GM21390 (cell line): ENCODE results near the gene FBXW12.

ENCODE experiments used
- ATAC-seq: cut with Tn5 transposase; IDR thresholded peaks from one replicate; pipeline ENCODE4 v1.9.1; 2021; ENCODE audit not compliant: unreplicated experiment

FBXW12 gene

GRCh38 chr3:48419149-48419548, 47.1 kb downstream of the FBXW12 start:
- no peak for ATAC-seq

DNA sequence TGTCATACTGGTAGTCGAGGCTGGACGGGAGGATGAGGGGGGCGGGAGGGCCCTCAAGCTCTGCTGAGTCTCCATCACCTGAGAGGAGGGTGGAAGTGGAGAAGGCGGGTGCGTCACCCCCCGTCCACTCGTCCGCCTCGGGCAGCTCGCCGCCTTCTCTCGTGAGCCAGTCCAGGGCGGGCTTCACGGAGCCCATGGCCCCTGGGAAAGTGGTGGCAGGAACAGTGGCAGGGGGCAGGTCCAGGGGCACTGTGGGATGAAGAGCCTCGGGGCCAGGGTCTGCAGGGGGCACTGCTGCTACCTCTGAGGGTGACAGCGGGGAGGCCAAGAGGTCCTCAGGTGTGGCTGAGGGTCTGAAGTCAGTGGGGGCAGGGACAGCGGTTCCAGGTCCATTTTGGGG, 47.6 kb downstream of the FBXW12 start:
- ATAC-seq: no peak

DNA sequence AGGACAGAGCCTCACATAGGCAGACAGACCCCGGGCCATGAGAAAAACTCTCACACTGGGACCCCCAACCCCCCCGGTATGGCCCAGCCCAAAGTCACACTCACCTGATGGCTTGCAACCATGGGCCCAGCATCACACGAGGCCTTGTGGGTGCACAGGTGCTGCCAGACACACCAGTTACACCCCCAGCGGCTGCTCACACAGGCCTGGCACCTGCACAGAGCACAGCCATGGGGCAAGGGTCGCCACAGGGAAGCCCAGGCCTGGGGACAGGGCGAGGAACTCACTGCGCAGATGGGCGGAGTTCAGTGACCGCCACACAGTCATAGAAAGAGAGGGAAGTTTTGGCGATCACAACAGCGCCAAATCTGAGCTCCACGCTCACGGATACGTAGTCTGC, 48.5 kb downstream of the FBXW12 start:
- no peak for ATAC-seq

GRCh38 chr3:48422272-48422671, 50.3 kb downstream of the FBXW12 start:
- no peak for ATAC-seq

GRCh38 chr3:48422681-48423080, 50.7 kb downstream of the FBXW12 start:
- no peak for ATAC-seq

DNA sequence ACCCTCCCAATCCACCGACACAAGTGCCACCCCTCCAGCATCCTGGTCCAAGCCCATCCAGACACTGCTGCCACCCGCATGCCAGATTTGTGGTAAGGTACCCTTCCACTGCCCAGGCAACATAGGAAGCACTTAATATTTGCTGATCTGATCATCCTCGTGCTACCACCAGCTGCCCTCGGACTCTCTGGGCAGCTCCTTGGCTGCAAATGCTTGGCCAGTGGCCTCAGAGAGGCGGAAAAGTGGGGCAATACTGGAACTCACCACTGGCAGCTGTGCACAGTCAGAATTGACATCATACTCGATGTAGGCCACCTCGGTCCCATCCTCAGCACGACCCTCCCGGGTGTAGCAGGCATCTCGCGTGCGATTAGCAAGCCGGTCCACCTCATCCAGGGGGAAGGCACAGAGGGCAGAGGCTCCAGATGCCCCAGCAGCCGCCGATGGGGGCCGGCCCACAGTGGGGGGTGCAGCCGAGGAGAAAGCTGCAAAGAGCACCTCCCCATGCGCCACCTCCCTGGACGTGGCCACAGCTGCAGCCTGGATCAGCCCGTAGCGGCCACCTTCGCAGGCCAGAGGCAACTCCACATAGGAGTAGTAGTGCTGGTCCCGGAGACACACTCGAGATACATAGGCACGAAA, 51.3 kb downstream of the FBXW12 start:
- ATAC-seq: no peak

GRCh38 chr3:48423883-48424695, 52.1 kb downstream of the FBXW12 start:
- no peak for ATAC-seq

DNA sequence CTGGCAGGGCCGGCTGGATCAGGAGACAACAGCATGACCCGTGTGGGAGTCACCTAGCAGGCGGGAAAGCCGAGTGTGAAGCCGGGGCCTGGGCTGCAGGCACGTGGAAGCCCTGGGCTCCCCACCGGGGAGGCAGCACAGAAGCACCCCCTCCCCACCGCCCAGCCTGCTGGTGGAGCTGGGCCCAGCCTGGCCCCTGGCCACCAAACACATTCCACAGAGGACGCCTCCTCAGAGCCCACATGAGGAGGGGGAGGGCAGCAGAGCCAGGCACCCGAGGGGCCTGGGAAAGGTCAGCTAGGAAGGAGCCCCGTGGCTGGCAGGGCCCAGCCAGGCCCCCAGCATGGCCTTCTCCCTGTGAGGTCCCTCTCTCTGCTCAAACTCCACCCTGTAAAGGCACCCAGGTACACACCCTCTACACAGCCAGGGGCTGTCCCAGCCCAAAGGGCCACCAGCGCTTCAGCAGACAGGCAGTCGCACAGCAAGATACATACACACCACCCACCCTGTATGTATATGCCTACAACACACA, 53.3 kb downstream of the FBXW12 start:
- no peak for ATAC-seq

GRCh38 chr3:48426401-48426909, 54.4 kb downstream of the FBXW12 start:
- ATAC-seq: no peak

DNA sequence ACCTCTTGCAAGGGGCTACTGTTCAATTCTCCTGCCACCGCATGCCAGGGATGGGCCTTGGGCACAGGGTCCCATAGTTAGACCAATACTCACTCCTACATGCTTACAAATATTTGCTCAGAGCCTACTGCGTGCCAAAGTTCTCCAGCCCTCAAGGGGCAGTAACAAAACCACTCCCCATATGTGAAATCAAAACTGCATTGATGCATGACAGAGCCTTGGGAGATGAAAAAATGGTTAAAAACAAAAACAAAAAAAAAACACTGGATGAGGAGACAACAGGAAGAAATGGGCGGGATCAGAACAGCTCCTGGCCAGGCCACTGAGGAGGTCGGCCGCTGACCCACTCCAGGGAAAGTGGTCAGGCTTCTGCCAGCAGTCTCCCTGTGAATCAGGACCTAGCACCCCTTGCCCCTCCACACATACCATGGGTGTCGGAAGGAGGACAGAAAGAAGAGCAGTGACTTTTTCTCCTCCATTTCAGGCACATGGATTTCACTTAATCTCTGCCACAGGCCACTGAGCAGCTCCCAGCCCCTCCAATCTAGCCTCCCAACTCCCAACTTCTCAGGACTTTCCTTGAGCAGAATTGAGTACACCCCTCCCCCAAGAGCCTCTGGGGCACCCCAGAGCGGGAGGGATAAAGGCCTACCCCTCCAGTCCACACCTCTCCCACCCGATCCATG, 55.1 kb downstream of the FBXW12 start:
- no peak for ATAC-seq

- no peak for ATAC-seq
Observed at GRCh38 chr3:48427630-48427962, 55.6 kb downstream of the FBXW12 start.

GRCh38 chr3:48428088-48428571, 56.1 kb downstream of the FBXW12 start:
- ATAC-seq: no peak

GRCh38 chr3:48428572-48429316, 56.7 kb downstream of the FBXW12 start:
- ATAC-seq: peak; percentile 51

GRCh38 chr3:48429317-48429959, 57.4 kb downstream of the FBXW12 start:
- peak; percentile 40 for ATAC-seq

DNA sequence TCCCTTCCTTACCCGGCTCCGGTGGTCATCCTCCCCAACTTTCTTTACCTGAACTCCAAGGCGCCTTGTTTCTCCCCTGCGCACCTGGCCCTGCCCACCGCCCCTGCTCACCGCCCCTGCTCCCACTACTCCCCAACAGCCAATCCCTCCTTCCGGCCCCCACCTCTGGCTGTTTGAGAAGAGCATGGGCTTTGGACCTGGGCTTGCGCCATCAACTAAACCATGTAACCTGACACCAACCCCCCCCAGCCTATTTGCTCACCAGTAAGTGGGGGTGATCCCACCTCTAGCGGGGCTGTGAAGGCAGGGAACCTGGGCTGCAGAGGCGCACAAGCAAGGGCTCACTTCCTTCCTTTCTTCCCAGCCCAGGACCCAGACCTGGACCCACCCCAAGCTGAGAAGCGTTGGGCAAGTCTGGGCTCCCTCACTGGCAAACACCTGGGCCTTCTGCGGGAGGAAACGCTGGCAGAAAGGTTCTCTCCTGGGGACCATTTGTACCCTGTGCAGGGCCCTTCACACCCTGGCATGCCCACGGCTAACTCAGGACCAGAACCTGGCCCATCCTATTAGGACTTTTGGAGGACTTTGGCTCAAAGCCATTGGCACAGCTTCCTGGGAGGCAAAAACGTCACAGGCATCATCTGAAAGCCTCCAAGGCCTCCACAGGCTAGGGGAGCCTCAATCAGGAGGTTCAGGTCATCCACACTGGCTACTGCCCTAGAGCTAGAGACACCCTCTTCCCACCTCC, 58.1 kb downstream of the FBXW12 start, which contains the start of gene PLXNB1:
TSS of gene PLXNB1 (minus strand) at position 127 of the 748 bp plus-strand sequence. CDS start 5,475 bp downstream, outside the sequence.
- ATAC-seq: no peak

DNA sequence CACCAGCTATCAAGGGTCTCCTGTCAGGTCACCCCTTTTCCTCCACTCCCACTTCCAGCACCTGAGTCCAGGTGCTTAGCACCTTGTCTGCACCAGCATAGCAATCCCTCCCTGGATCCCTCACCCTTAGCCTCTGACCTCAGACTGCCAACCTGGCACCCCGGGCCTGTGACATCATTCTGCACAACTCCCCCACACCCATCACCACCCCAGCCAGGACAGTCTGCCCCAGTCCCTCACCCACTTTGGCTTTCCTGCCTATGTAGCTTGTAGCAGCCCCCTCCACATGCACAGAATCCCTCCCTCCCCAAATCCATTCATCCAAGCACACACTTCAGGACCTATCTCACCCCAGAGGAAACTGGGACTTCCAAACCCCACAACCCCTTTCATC, 58.7 kb downstream of the FBXW12 start:
- no peak for ATAC-seq

- ATAC-seq: no peak
Observed at GRCh38 chr3:48431224-48432029, 59.4 kb downstream of the FBXW12 start.
